Astrocyte (in vitro differentiated cells and primary cell): ENCODE results near the gene DDX1. TPM values are rescaled to one million over a fixed set of nuclear protein-coding genes. Genes with fewer than 3 reads are reported as not detected.
"Not testable (repeated sequence)": the region's sequence is repeated elsewhere in the genome, so short reads cannot be mapped to it uniquely, and the experiment has no call there.

ENCODE experiments used
- DNase-seq: peaks from one replicate; pipeline ENCODE4 v3.0.0-alpha.2; 2010; ENCODE audit warnings: low read depth
- FAIRE-seq: peaks from 2 replicates; lab custom pipeline; 2011; peaks lifted over from hg19 to GRCh38; lab: Jason Lieb, UNC
- H2AFZ ChIP-seq: 2 replicates; pipeline ENCODE4 v1.6.0; 2012; ENCODE audit warnings: low read depth, low read length, inconsistent platforms
- H3K27ac ChIP-seq: 2 replicates; pipeline ENCODE4 v1.5.1; 2011; ENCODE audit warnings: low read depth, low read length, inconsistent platforms
- H3K27me3 ChIP-seq: 2 replicates; pipeline ENCODE4 v1.6.0; 2011; ENCODE audit warnings: low read length, inconsistent platforms; ENCODE audit not compliant: insufficient read depth
- H3K36me3 ChIP-seq: 2 replicates; pipeline ENCODE4 v1.5.1; 2011; ENCODE audit warnings: low read length, inconsistent platforms; ENCODE audit not compliant: insufficient read depth
- H3K4me1 ChIP-seq: 2 replicates; pipeline ENCODE4 v1.5.1; 2011; ENCODE audit warnings: low read length, inconsistent platforms; ENCODE audit not compliant: insufficient read depth
- H3K4me2 ChIP-seq: 2 replicates; pipeline ENCODE4 v1.6.0; 2012; ENCODE audit warnings: low read length, inconsistent platforms
- H3K4me3 ChIP-seq: 2 replicates; pipeline ENCODE4 v1.5.1; 2011; ENCODE audit warnings: low read depth, mild to moderate bottlenecking, low read length, inconsistent platforms; ENCODE audit not compliant: insufficient read depth
- H3K79me2 ChIP-seq: 2 replicates; pipeline ENCODE4 v1.6.0; 2012; ENCODE audit warnings: mild to moderate bottlenecking, low read length, inconsistent platforms; ENCODE audit not compliant: insufficient read depth
- H3K9ac ChIP-seq: 2 replicates; pipeline ENCODE4 v1.6.0; 2012; ENCODE audit warnings: mild to moderate bottlenecking, low read length, inconsistent platforms
- H3K9me3 ChIP-seq: 2 replicates; pipeline ENCODE4 v1.5.1; 2012; ENCODE audit warnings: low read depth, mild to moderate bottlenecking, low read length, inconsistent platforms; ENCODE audit not compliant: insufficient read depth
- H4K20me1 ChIP-seq: 2 replicates; pipeline ENCODE4 v1.6.0; 2012; ENCODE audit warnings: low read length, inconsistent platforms; ENCODE audit not compliant: insufficient read depth
- H3K27ac Mint-ChIP-seq: one replicate; pipeline ENCODE4 v1.8.0; 2021; ENCODE audit warnings: mild to moderate bottlenecking, mixed read lengths; ENCODE audit not compliant: unreplicated experiment
- H3K27me3 Mint-ChIP-seq: one replicate; pipeline ENCODE4 v1.8.0; 2021; ENCODE audit warnings: low read depth, mixed read lengths; ENCODE audit not compliant: unreplicated experiment
- H3K36me3 Mint-ChIP-seq: one replicate; pipeline ENCODE4 v1.8.0; 2021; ENCODE audit warnings: low read depth, mixed read lengths; ENCODE audit not compliant: unreplicated experiment
- H3K4me1 Mint-ChIP-seq: one replicate; pipeline ENCODE4 v1.8.0; 2021; ENCODE audit warnings: low read depth, mixed read lengths; ENCODE audit not compliant: unreplicated experiment
- H3K4me3 Mint-ChIP-seq: one replicate; pipeline ENCODE4 v1.8.0; 2021; ENCODE audit warnings: mild to moderate bottlenecking, moderate library complexity, mixed read lengths; ENCODE audit not compliant: unreplicated experiment
- H3K9me3 Mint-ChIP-seq: one replicate; pipeline ENCODE4 v1.8.0; 2021; ENCODE audit warnings: mild to moderate bottlenecking, mixed read lengths; ENCODE audit not compliant: unreplicated experiment
- CTCF ChIP-seq: IDR thresholded peaks from 2 replicates; pipeline ENCODE4 v1.5.1; 2011; ENCODE audit warnings: low read depth, mild to moderate bottlenecking, inconsistent platforms, low read length, moderate library complexity; ENCODE audit not compliant: insufficient read depth
- EZH2 ChIP-seq: IDR thresholded peaks from 2 replicates; pipeline ENCODE4 v1.6.1; 2012; ENCODE audit warnings: mild to moderate bottlenecking, low read length, inconsistent platforms; ENCODE audit not compliant: insufficient read depth
- total RNA-seq: library from RNA; stranded (reverse); gene quantifications from 2 replicates; pipeline ENCODE4 v1.2.1, GENCODE V29; 2021

The DDX1 gene
- total RNA-seq, 1 donor from 2014 or later: 146 TPM

GRCh38 chr2:15679386-15679924 is 87.8 kb downstream of the DDX1 start:
- H3K27ac ChIP-seq: no peak overlapping the region
- Mint-ChIP-seq H3K4me3 (no peak overlapping the region), H3K36me3 (no peaks in the 10 kb centered on the region), H3K9me3 (peaks cover 8% of the 10 kb centered on the region), H3K4me1 (peaks cover 22% of the 10 kb centered on the region), H3K27ac (no peak overlapping the region), H3K27me3 (peaks cover 3% of the 10 kb centered on the region)
- no peaks in the 10 kb centered on the region for H3K27me3 ChIP-seq
- no peak overlapping the region for H3K4me3 ChIP-seq
- H3K79me2 ChIP-seq: no peaks in the 10 kb centered on the region
- no peak for FAIRE-seq
- H3K9me3 ChIP-seq: no peaks in the 10 kb centered on the region
- TF ChIP-seq EZH2 (no peak), CTCF (no peak)
- no peak for DNase-seq
- H2AFZ ChIP-seq: no peak overlapping the region
- H4K20me1 ChIP-seq: no peaks in the 10 kb centered on the region
- H3K4me2 ChIP-seq: no peak overlapping the region
- no peaks in the 10 kb centered on the region for H3K4me1 ChIP-seq
- H3K9ac ChIP-seq: no peak overlapping the region
- no peaks in the 10 kb centered on the region for H3K36me3 ChIP-seq

GRCh38 chr2:15680132-15680531 is 88.5 kb downstream of the DDX1 start:
- not testable (repeated sequence) for H3K79me2 ChIP-seq, FAIRE-seq, DNase-seq, H4K20me1 ChIP-seq, H3K4me3 Mint-ChIP-seq, H3K9ac ChIP-seq, H3K4me2 ChIP-seq, H3K27ac Mint-ChIP-seq, H3K9me3 ChIP-seq, H3K36me3 ChIP-seq, H3K4me3 ChIP-seq, H3K4me1 ChIP-seq, H3K9me3 Mint-ChIP-seq, H2AFZ ChIP-seq, H3K27ac ChIP-seq, H3K27me3 ChIP-seq, H3K36me3 Mint-ChIP-seq
- H3K27me3 Mint-ChIP-seq: peaks cover 10% of the 10 kb centered on the region
- peaks cover 16% of the 10 kb centered on the region for H3K4me1 Mint-ChIP-seq

Other genes with a start within 250 kb of the DDX1 start
- gene NBAS, start 30.5 kb upstream of the DDX1 start, total RNA-seq: 57.6 and 61.5 TPM in 2 replicates